Astrocyte (in vitro differentiated cells and primary cell): ENCODE data around the gene ANKFY1. TPM values are rescaled to one million over a fixed set of nuclear protein-coding genes. Genes with fewer than 3 reads are reported as not detected.
A peak's percentile ranks its signal among the peaks of the same experiment; 100 is the strongest.

Source experiments
- DNase-seq: peaks from one replicate; pipeline ENCODE4 v3.0.0-alpha.2; 2010; ENCODE audit warnings: low read depth
- FAIRE-seq: peaks from 2 replicates; lab custom pipeline; 2011; peaks lifted over from hg19 to GRCh38; lab: Jason Lieb, UNC
- H2AFZ ChIP-seq: 2 replicates; pipeline ENCODE4 v1.6.0; 2012; ENCODE audit warnings: low read depth, low read length, inconsistent platforms
- H3K27ac ChIP-seq: 2 replicates; pipeline ENCODE4 v1.5.1; 2011; ENCODE audit warnings: low read depth, low read length, inconsistent platforms
- H3K27me3 ChIP-seq: 2 replicates; pipeline ENCODE4 v1.6.0; 2011; ENCODE audit warnings: low read length, inconsistent platforms; ENCODE audit not compliant: insufficient read depth
- H3K36me3 ChIP-seq: 2 replicates; pipeline ENCODE4 v1.5.1; 2011; ENCODE audit warnings: low read length, inconsistent platforms; ENCODE audit not compliant: insufficient read depth
- H3K4me1 ChIP-seq: 2 replicates; pipeline ENCODE4 v1.5.1; 2011; ENCODE audit warnings: low read length, inconsistent platforms; ENCODE audit not compliant: insufficient read depth
- H3K4me2 ChIP-seq: 2 replicates; pipeline ENCODE4 v1.6.0; 2012; ENCODE audit warnings: low read length, inconsistent platforms
- H3K4me3 ChIP-seq: 2 replicates; pipeline ENCODE4 v1.5.1; 2011; ENCODE audit warnings: low read depth, mild to moderate bottlenecking, low read length, inconsistent platforms; ENCODE audit not compliant: insufficient read depth
- H3K79me2 ChIP-seq: 2 replicates; pipeline ENCODE4 v1.6.0; 2012; ENCODE audit warnings: mild to moderate bottlenecking, low read length, inconsistent platforms; ENCODE audit not compliant: insufficient read depth
- H3K9ac ChIP-seq: 2 replicates; pipeline ENCODE4 v1.6.0; 2012; ENCODE audit warnings: mild to moderate bottlenecking, low read length, inconsistent platforms
- H3K9me3 ChIP-seq: 2 replicates; pipeline ENCODE4 v1.5.1; 2012; ENCODE audit warnings: low read depth, mild to moderate bottlenecking, low read length, inconsistent platforms; ENCODE audit not compliant: insufficient read depth
- H4K20me1 ChIP-seq: 2 replicates; pipeline ENCODE4 v1.6.0; 2012; ENCODE audit warnings: low read length, inconsistent platforms; ENCODE audit not compliant: insufficient read depth
- H3K27ac Mint-ChIP-seq: one replicate; pipeline ENCODE4 v1.8.0; 2021; ENCODE audit warnings: mild to moderate bottlenecking, mixed read lengths; ENCODE audit not compliant: unreplicated experiment
- H3K27me3 Mint-ChIP-seq: one replicate; pipeline ENCODE4 v1.8.0; 2021; ENCODE audit warnings: low read depth, mixed read lengths; ENCODE audit not compliant: unreplicated experiment
- H3K36me3 Mint-ChIP-seq: one replicate; pipeline ENCODE4 v1.8.0; 2021; ENCODE audit warnings: low read depth, mixed read lengths; ENCODE audit not compliant: unreplicated experiment
- H3K4me1 Mint-ChIP-seq: one replicate; pipeline ENCODE4 v1.8.0; 2021; ENCODE audit warnings: low read depth, mixed read lengths; ENCODE audit not compliant: unreplicated experiment
- H3K4me3 Mint-ChIP-seq: one replicate; pipeline ENCODE4 v1.8.0; 2021; ENCODE audit warnings: mild to moderate bottlenecking, moderate library complexity, mixed read lengths; ENCODE audit not compliant: unreplicated experiment
- H3K9me3 Mint-ChIP-seq: one replicate; pipeline ENCODE4 v1.8.0; 2021; ENCODE audit warnings: mild to moderate bottlenecking, mixed read lengths; ENCODE audit not compliant: unreplicated experiment
- CTCF ChIP-seq: IDR thresholded peaks from 2 replicates; pipeline ENCODE4 v1.5.1; 2011; ENCODE audit warnings: low read depth, mild to moderate bottlenecking, inconsistent platforms, low read length, moderate library complexity; ENCODE audit not compliant: insufficient read depth
- EZH2 ChIP-seq: IDR thresholded peaks from 2 replicates; pipeline ENCODE4 v1.6.1; 2012; ENCODE audit warnings: mild to moderate bottlenecking, low read length, inconsistent platforms; ENCODE audit not compliant: insufficient read depth
- total RNA-seq: library from RNA; stranded (reverse); gene quantifications from 2 replicates; pipeline ENCODE4 v1.2.1, GENCODE V29; 2021

The ANKFY1 gene
- total RNA-seq, 1 donor from 2014 or later: 52.0 TPM

- H3K36me3 Mint-ChIP-seq: peaks cover 16% of the 10 kb centered on the region
These were observed 22.2 kb downstream of the ANKFY1 start for GRCh38 chr17:4241535-4241934.

GRCh38 chr17:4236456-4236855 lies 27.3 kb downstream of the ANKFY1 start:
- no peak overlapping the region for H3K4me3 Mint-ChIP-seq
- H3K27me3 Mint-ChIP-seq: no peaks in the 10 kb centered on the region
- H3K4me1 Mint-ChIP-seq: peaks cover 33% of the 10 kb centered on the region
- Histone ChIP-seq H3K27me3 (no peaks in the 10 kb centered on the region), H3K27ac (no peak overlapping the region), H3K9ac (no peak overlapping the region), H3K4me3 (no peak overlapping the region), H4K20me1 (no peaks in the 10 kb centered on the region), H3K4me1 (peaks cover 23% of the 10 kb centered on the region), H3K4me2 (no peak overlapping the region), H3K79me2 (peaks cover 18% of the 10 kb centered on the region), H3K9me3 (no peaks in the 10 kb centered on the region), H2AFZ (no peak overlapping the region), H3K36me3 (peaks cover 12% of the 10 kb centered on the region)
- FAIRE-seq (no peak), DNase-seq (no peak)
- peaks cover 4% of the 10 kb centered on the region for H3K36me3 Mint-ChIP-seq
- H3K27ac Mint-ChIP-seq: peak overlapping the region; percentile 15
- no peaks in the 10 kb centered on the region for H3K9me3 Mint-ChIP-seq
- TF ChIP-seq CTCF (no peak), EZH2 (no peak)

More at GRCh38 chr17:4241535-4241934, 22.2 kb downstream of the ANKFY1 start:
- no peaks in the 10 kb centered on the region for H3K9me3 Mint-ChIP-seq
- Histone ChIP-seq H3K27ac (no peak overlapping the region), H3K36me3 (peaks cover 6% of the 10 kb centered on the region), H3K4me3 (no peak overlapping the region), H3K27me3 (no peaks in the 10 kb centered on the region), H3K79me2 (peaks cover 51% of the 10 kb centered on the region), H3K9me3 (no peaks in the 10 kb centered on the region), H3K4me1 (no peaks in the 10 kb centered on the region), H2AFZ (no peak overlapping the region), H3K9ac (no peak overlapping the region), H4K20me1 (peaks cover 29% of the 10 kb centered on the region), H3K4me2 (no peak overlapping the region)
- no peak overlapping the region for H3K4me3 Mint-ChIP-seq
- no peak for TF ChIP-seq EZH2
- no peak for TF ChIP-seq CTCF
- FAIRE-seq: no peak
- H3K4me1 Mint-ChIP-seq: no peaks in the 10 kb centered on the region
- no peak overlapping the region for H3K27ac Mint-ChIP-seq
- H3K27me3 Mint-ChIP-seq: no peaks in the 10 kb centered on the region
- no peak for DNase-seq

GRCh38 chr17:4235372-4236279 lies 28.2 kb downstream of the ANKFY1 start:
- H3K9me3 Mint-ChIP-seq: no peaks in the 10 kb centered on the region
- peaks cover 6% of the 10 kb centered on the region for H3K36me3 Mint-ChIP-seq
- H3K4me2 ChIP-seq: no peak overlapping the region

More at GRCh38 chr17:4235372-4236279, 28.2 kb downstream of the ANKFY1 start:
- DNase-seq: peak; percentile 43
- Histone ChIP-seq H3K36me3 (peaks cover 12% of the 10 kb centered on the region), H2AFZ (no peak overlapping the region), H3K27me3 (no peaks in the 10 kb centered on the region), H4K20me1 (no peaks in the 10 kb centered on the region), H3K27ac (no peak overlapping the region), H3K9me3 (no peaks in the 10 kb centered on the region), H3K4me1 (peaks cover 28% of the 10 kb centered on the region), H3K4me3 (no peak overlapping the region), H3K9ac (no peak overlapping the region), H3K79me2 (peaks cover 18% of the 10 kb centered on the region)
- Mint-ChIP-seq H3K4me1 (peaks cover 41% of the 10 kb centered on the region), H3K27ac (peak overlapping the region; percentile 44), H3K27me3 (no peaks in the 10 kb centered on the region), H3K4me3 (no peak overlapping the region)
- FAIRE-seq: no peak
- TF ChIP-seq CTCF (no peak), EZH2 (no peak)
